ENCODE data around the gene USB1.

Gene USB1

GRCh38 chr16:58024486-58025350 is 23.5 kb downstream of the USB1 start:
- Histone ChIP-seq H3K4me2 (peak overlapping the region; percentile 100), H4K20me1 (peaks cover 86% of the 10 kb centered on the region), H3K27me3 (peaks cover 66% of the 10 kb centered on the region), H3K27ac (no peak overlapping the region), H3K9me3 (no peaks in the 10 kb centered on the region), H3K4me1 (peaks cover 47% of the 10 kb centered on the region), H3K36me3 (peaks cover under 1% of the 10 kb centered on the region; the same call in 1 of the 2 replicates), H3K4me3 (peak overlapping the region; percentile 73), H3K9ac (peak overlapping the region; percentile 48; the same call in 1 of the 2 replicates)
- no peak for TF ChIP-seq Cebpa-rat (IDR thresholded peaks at IDR 0.05)

DNA sequence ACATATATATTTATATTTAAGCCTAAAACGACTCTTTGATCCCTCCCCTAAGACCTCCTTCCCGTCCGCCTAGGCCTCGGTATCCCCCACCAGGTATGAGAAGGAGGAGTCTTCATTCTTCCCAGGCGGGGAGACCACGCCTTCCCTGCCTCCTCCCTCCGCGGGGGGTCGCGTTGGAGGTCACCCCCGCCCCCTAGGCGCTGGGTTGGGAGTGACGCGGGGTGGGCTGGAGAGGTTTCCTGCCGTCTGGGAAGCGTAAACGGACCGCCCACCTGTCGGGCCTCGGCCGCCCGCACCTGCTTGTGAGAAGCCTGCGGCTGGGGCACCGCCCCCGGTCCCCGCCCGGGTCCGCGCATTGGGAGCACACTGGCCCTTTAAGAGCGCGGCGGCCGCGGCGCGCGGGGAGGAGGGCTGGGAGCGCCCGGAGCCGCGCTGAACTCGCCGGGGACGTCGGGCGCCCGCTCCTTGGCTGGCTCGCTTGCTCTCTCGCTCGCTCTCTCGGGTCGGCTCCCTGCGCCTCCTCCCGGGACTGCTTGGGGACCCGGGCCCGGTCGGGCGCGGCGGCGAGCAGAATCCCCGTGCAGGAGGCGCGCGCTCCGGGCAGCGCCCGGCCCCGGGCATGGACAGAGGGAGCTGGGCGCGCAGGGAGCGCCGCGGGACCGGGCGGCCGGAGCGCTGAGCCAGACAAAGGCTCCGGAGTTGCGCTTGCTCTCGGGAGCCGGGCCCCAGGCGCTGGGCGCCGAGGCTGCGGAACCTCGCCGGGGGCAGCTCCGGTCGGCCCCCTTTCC is 24.3 kb downstream of the USB1 start, which contains the start of gene MMP15:
TSS of gene MMP15 (plus strand) at position 404 of the 788 bp plus-strand sequence. CDS start 597 bp downstream, outside the sequence.
- peak within 1 kb of the TSS; percentile 64 for H3K9ac ChIP-seq
- H3K4me1 ChIP-seq, result peaks cover 41% of the 10 kb centered on the region
- no peak for TF ChIP-seq Cebpa-rat (IDR thresholded peaks at IDR 0.05)
- peaks cover 66% of the 10 kb centered on the region for H3K27me3 ChIP-seq
- no peaks in the 10 kb centered on the region for H3K9me3 ChIP-seq
- peak within 1 kb of the TSS; percentile 73 for H3K4me3 ChIP-seq
- H3K36me3 ChIP-seq, result no peaks in the 10 kb centered on the region
- H3K27ac ChIP-seq, result no peak within 1 kb of the TSS
- peak within 1 kb of the TSS; percentile 100 for H3K4me2 ChIP-seq
- peaks cover 81% of the 10 kb centered on the region for H4K20me1 ChIP-seq

DNA sequence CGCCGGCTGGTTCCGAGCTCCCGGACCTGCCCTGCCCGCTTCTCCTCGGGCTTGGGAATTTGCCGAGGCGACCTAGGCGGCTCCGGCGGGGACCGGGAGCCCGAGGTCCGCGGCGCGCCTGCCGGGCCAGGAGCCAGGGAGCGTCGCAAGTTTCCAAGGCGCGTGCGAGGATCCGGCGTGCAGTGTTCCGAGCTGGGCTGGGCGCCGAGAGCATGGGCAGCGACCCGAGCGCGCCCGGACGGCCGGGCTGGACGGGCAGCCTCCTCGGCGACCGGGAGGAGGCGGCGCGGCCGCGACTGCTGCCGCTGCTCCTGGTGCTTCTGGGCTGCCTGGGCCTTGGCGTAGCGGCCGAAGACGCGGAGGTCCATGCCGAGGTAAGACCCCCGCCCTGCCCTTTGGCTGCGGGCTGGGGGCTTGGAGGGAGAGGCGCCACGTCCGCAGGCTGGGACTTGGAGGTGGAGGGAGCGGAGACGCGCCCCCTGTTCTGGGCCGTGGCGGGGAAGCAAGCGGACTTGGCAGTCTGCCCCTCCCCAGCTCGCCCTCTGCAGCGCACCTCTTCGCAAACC is 25.0 kb downstream of the USB1 start:
- Histone ChIP-seq H4K20me1 (peaks cover 76% of the 10 kb centered on the region), H3K4me2 (peak overlapping the region; percentile 100), H3K9me3 (no peaks in the 10 kb centered on the region), H3K27me3 (peaks cover 66% of the 10 kb centered on the region), H3K36me3 (no peaks in the 10 kb centered on the region), H3K4me3 (peak overlapping the region; percentile 73), H3K9ac (peak overlapping the region; percentile 64), H3K27ac (no peak overlapping the region), H3K4me1 (peaks cover 40% of the 10 kb centered on the region)
- no peak for TF ChIP-seq Cebpa-rat (IDR thresholded peaks at IDR 0.05)

DNA sequence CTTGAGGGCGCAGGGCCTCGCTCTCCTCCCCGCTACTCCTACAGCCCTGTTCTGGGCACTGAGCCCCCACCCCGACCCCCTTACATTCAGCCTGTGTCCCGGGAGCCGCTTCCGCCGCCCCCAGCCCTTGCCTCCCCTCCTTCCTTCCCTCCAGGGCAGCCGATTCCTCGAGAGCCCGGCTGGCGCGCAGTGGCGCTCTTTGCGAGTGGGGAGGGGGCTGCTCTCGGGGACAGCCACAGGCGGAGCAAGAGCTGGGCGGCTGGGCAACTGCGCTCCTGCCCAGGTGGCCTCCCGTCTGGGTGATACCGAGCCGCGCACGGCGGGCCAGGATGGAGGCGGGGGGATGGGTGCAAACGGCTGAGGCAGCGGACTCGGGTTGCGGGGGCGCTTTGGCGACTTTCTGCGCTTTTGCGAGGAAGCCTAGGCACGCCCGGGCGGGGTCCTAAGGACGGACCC is 25.5 kb downstream of the USB1 start:
- H3K4me1 ChIP-seq, result peaks cover 40% of the 10 kb centered on the region
- H4K20me1 ChIP-seq, result peaks cover 71% of the 10 kb centered on the region
- H3K36me3 ChIP-seq, result no peaks in the 10 kb centered on the region
- H3K27me3 ChIP-seq, result peaks cover 66% of the 10 kb centered on the region
- H3K4me2 ChIP-seq, result peak overlapping the region; percentile 100
- no peak for TF ChIP-seq Cebpa-rat (IDR thresholded peaks at IDR 0.05)
- no peak overlapping the region for H3K9ac ChIP-seq
- no peak overlapping the region for H3K27ac ChIP-seq
- peak overlapping the region; percentile 73 for H3K4me3 ChIP-seq
- H3K9me3 ChIP-seq, result no peaks in the 10 kb centered on the region

DNA sequence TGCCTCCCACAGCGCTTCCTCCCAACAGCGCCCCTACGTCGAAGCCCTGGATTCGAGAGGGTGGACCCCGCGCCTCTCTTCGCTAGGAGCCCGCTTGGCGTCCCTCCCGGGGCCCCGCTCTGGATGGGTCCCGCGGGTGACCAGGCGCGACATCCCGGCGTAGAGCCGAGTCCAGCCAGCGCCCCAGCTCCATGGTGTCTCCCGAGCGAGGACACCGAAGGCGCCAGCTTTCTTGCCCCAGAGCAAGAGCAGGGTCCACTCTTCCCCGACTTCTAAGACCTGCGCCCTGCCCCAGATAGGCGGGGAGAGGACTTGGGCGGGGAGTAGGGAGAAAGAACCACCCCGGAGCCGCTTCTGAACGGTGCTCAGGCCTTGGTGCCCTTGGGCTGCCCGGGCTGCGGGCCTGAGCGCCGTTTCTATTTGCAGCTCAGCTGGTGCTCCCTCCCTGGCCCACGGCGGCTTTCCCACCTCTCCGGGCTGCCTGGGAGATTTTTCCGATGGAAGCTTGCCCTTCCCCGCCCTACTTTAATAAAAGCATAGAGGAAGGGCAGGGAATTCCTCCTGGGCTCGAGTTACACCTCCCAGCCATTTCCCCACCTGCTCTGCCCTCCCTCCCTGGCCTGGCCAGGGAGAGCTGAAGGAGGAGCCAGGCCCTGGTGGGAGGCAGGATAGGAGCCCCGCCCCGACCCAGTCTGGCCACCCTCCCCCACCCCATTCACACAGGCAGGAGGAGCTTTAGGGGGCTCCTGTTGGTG is 26.1 kb downstream of the USB1 start:
- H3K4me3 ChIP-seq, result peak overlapping the region; percentile 73
- peak overlapping the region; percentile 100 for H3K4me2 ChIP-seq
- TF ChIP-seq Cebpa-rat (IDR thresholded peaks at IDR 0.05), result no peak
- H3K9me3 ChIP-seq, result no peaks in the 10 kb centered on the region
- no peak overlapping the region for H3K27ac ChIP-seq
- peaks cover 36% of the 10 kb centered on the region for H3K4me1 ChIP-seq
- H3K9ac ChIP-seq, result no peak overlapping the region
- H4K20me1 ChIP-seq, result peaks cover 65% of the 10 kb centered on the region
- no peaks in the 10 kb centered on the region for H3K36me3 ChIP-seq
- H3K27me3 ChIP-seq, result peaks cover 65% of the 10 kb centered on the region

DNA sequence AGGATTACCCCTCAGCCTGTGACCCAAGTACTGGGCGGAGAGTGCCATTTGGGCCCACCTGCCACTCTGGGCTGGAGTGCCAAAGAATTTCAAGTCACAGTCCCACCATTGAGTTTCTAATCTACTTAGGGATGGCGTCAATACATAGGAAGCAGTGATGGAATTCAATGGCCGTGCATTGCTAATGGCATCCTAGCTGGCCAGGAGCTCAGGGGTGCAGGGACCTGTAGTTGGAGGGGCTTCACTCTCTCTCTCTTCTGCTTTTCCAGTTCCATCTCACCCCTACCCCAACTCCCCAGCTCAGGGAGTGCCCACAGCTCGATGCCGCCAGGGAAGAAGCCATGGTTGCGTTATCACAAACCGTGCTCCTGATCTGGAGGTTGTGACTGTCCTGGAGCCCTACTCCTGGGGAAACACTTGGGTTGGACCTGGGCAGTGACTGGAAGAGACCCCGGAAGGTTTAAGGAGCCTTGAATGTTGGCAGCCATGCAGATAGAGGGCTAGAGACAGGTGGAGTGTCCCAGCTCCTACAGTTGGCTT is 26.8 kb downstream of the USB1 start:
- Histone ChIP-seq H3K27ac (no peak overlapping the region), H3K36me3 (no peaks in the 10 kb centered on the region), H4K20me1 (peaks cover 58% of the 10 kb centered on the region), H3K9me3 (no peaks in the 10 kb centered on the region), H3K4me2 (0 out of 2 replicates have a peak overlapping the region, but pooled peaks have one; percentile 12), H3K27me3 (peaks cover 59% of the 10 kb centered on the region), H3K4me3 (no peak overlapping the region), H3K4me1 (peaks cover 29% of the 10 kb centered on the region), H3K9ac (no peak overlapping the region)
- no peak for TF ChIP-seq Cebpa-rat (IDR thresholded peaks at IDR 0.05)

DNA sequence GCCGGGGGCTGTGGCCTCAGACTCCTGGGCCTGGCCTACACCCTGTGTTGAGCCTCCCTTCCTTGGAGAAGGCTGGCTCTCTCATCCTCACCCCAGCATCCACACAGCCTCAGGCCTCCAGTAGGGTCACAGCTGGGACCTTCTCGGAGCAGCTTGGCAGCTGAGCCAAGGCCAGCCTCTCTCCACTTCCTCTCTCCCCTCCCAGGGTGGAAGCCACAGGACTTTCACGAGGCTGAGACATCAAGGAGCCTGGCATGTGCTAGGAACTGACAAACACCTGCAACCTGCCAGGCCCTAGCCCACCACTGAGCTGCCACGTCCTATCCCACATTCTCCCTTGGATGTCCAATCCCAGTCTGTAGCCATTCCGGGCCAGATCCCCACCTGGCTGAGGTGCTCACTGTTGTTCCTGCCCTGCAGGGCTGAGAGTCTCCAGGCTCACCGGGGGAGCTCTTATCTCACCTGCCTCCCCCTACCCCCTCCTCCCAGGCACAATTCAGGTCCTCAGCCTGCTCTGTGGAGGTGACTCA is 27.4 kb downstream of the USB1 start:
- peaks cover 52% of the 10 kb centered on the region for H4K20me1 ChIP-seq
- H3K9ac ChIP-seq, result no peak overlapping the region
- no peak for TF ChIP-seq Cebpa-rat (IDR thresholded peaks at IDR 0.05)
- no peak overlapping the region for H3K27ac ChIP-seq
- 0 out of 2 replicates have a peak overlapping the region, but pooled peaks have one; percentile 12 for H3K4me2 ChIP-seq
- no peaks in the 10 kb centered on the region for H3K9me3 ChIP-seq
- no peaks in the 10 kb centered on the region for H3K36me3 ChIP-seq
- peaks cover 53% of the 10 kb centered on the region for H3K27me3 ChIP-seq
- no peak overlapping the region for H3K4me3 ChIP-seq
- H3K4me1 ChIP-seq, result peaks cover 32% of the 10 kb centered on the region

DNA sequence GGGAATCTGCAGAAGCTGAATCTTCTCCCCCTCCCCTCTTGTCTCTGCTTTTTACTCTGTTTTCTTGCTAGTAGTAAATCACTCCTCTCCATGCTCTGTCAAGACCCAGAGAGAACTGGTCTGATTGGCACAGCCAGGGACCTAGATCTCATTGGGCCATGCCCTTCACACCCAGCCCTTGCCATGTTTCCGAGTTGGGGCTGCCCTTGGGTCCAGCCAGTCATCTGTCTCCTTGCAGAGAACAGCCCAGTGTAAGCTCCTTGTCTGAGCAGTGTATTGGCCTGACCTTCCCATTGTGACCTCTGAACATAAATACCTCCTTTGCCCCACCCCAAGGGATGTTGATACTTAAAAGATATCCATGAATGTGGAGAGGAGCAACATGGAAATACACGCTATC is 28.2 kb downstream of the USB1 start:
- H3K36me3 ChIP-seq, result no peaks in the 10 kb centered on the region

More for the DNA sequence above, 28.2 kb downstream of the USB1 start:
- Histone ChIP-seq H3K9ac (no peak overlapping the region), H3K9me3 (no peaks in the 10 kb centered on the region), H3K4me3 (no peak overlapping the region), H3K27ac (no peak overlapping the region), H3K4me2 (no peak overlapping the region), H3K4me1 (peaks cover 38% of the 10 kb centered on the region), H4K20me1 (peaks cover 44% of the 10 kb centered on the region), H3K27me3 (peaks cover 45% of the 10 kb centered on the region)
- no peak for TF ChIP-seq Cebpa-rat (IDR thresholded peaks at IDR 0.05)

All from BLaER1 (cell line).